SU-DHL-6 (cell line): ENCODE measurements around the gene EIF2AK3.
A peak's percentile ranks its signal among the peaks of the same experiment; 100 is the strongest.

Experiments used
- H2AFZ ChIP-seq: fragments of 200-600 bp; sonication (generic); 2 replicates; pipeline ENCODE4 v1.6.1; 2014; ENCODE audit warnings: low read depth, mild to moderate bottlenecking, moderate library complexity, mixed read lengths, antibody characterized with exemption, low read length; ENCODE audit not compliant: severe bottlenecking
- H3F3A ChIP-seq: fragments of 200-600 bp; shearing (Covaris generic); 2 replicates; pipeline ENCODE4 v1.6.0; 2016; ENCODE audit warnings: antibody characterized with exemption, mild to moderate bottlenecking; ENCODE audit not compliant: insufficient read depth
- H3K27ac ChIP-seq: fragments of 200-600 bp; sonication (generic); 2 replicates; pipeline ENCODE4 v1.5.1; 2016; ENCODE audit warnings: low read depth, mild to moderate bottlenecking, low read length, moderate library complexity, mixed read lengths
- H3K27me3 ChIP-seq: fragments of 200-600 bp; sonication (generic), shearing (Covaris generic); 2 replicates; pipeline ENCODE4 v1.6.0; 2014; ENCODE audit warnings: mild to moderate bottlenecking, low read length
- H3K36me3 ChIP-seq: fragments of 200-600 bp; sonication (generic); 2 replicates; pipeline ENCODE4 v1.6.1; 2014; ENCODE audit warnings: mild to moderate bottlenecking, low read length, mixed read lengths
- H3K4me2 ChIP-seq: fragments of 300-600, 200-600 bp; shearing (Covaris generic), sonication (generic); 2 replicates; pipeline ENCODE4 v1.6.0; 2014; ENCODE audit warnings: low read length, low read depth, mild to moderate bottlenecking; ENCODE audit not compliant: poor library complexity, severe bottlenecking
- H3K4me3 ChIP-seq: fragments of 200-600 bp; sonication (generic); 2 replicates; pipeline ENCODE4 v1.5.1; 2014; ENCODE audit warnings: antibody characterized with exemption, low read length, mild to moderate bottlenecking, mixed read lengths; ENCODE audit not compliant: insufficient read depth, poor library complexity, severe bottlenecking
- H3K79me2 ChIP-seq: fragments of 200-600 bp; sonication (generic); 2 replicates; pipeline ENCODE4 v1.6.1; 2014; ENCODE audit warnings: mild to moderate bottlenecking, low read length, moderate library complexity; ENCODE audit not compliant: insufficient read depth
- H3K9ac ChIP-seq: fragments of 200-600 bp; sonication (generic); 2 replicates; pipeline ENCODE4 v1.7.0; 2014; ENCODE audit warnings: mild to moderate bottlenecking, low read length
- H3K9me2 ChIP-seq: fragments of 200-600 bp; sonication (generic); replicated peaks from 2 replicates; pipeline ENCODE4 v1.6.1; 2014; ENCODE audit warnings: low read length; ENCODE audit not compliant: insufficient read depth
- H3K9me3 ChIP-seq: fragments of 200-600 bp; sonication (generic); 2 replicates; pipeline ENCODE4 v1.6.1; 2014; ENCODE audit warnings: low read length, mixed read lengths; ENCODE audit not compliant: insufficient read depth
- H4K20me1 ChIP-seq: fragments of 200-600 bp; sonication (generic); 2 replicates; pipeline ENCODE4 v1.6.1; 2014; ENCODE audit warnings: low read depth, mild to moderate bottlenecking, antibody characterized with exemption, low read length, moderate library complexity, mixed read lengths
- CTCF ChIP-seq: fragments of 200-600 bp; sonication (generic); IDR thresholded peaks from one replicate; pipeline ENCODE4 v1.5.1; 2017; ENCODE audit warnings: antibody characterized with exemption, mild to moderate bottlenecking, low read length, moderate library complexity; ENCODE audit not compliant: insufficient read depth, poor library complexity, severe bottlenecking
- EZH2phosphoT487 ChIP-seq: fragments of 200-600 bp; sonication (generic), shearing (Covaris generic); conservative IDR thresholded peaks from 2 replicates; pipeline ENCODE4 v1.6.1; 2018; ENCODE audit warnings: mild to moderate bottlenecking, antibody characterized with exemption, low read length, moderate library complexity, mixed read lengths

EIF2AK3 gene

GRCh38 chr2:88669482-88670214 is 42.4 kb upstream of the EIF2AK3 start:
- no peak overlapping the region for H3K9ac ChIP-seq
- no peak overlapping the region for H3K27ac ChIP-seq
- no peaks in the 10 kb centered on the region for H3K27me3 ChIP-seq
- no peak overlapping the region for H3K4me3 ChIP-seq
- no peaks in the 10 kb centered on the region for H3K79me2 ChIP-seq
- H3K9me2 ChIP-seq: no peaks in the 10 kb centered on the region
- H2AFZ ChIP-seq: no peak overlapping the region
- H4K20me1 ChIP-seq: no peaks in the 10 kb centered on the region
- H3K9me3 ChIP-seq: no peaks in the 10 kb centered on the region
- no peaks in the 10 kb centered on the region for H3F3A ChIP-seq
- TF ChIP-seq CTCF (peak; percentile 54), EZH2phosphoT487 (no peak)
- H3K36me3 ChIP-seq: no peaks in the 10 kb centered on the region
- no peak overlapping the region for H3K4me2 ChIP-seq

GRCh38 chr2:88668862-88669261 is 41.6 kb upstream of the EIF2AK3 start:
- H3K9ac ChIP-seq: no peak overlapping the region
- no peaks in the 10 kb centered on the region for H3K27me3 ChIP-seq
- H3K9me2 ChIP-seq: no peaks in the 10 kb centered on the region
- H4K20me1 ChIP-seq: no peaks in the 10 kb centered on the region
- H3K27ac ChIP-seq: no peak overlapping the region
- H3K4me2 ChIP-seq: no peak overlapping the region
- no peak overlapping the region for H2AFZ ChIP-seq
- H3K9me3 ChIP-seq: no peaks in the 10 kb centered on the region
- H3K36me3 ChIP-seq: no peaks in the 10 kb centered on the region
- no peaks in the 10 kb centered on the region for H3K79me2 ChIP-seq
- no peaks in the 10 kb centered on the region for H3F3A ChIP-seq
- TF ChIP-seq CTCF (no peak), EZH2phosphoT487 (no peak)
- H3K4me3 ChIP-seq: no peak overlapping the region

GRCh38 chr2:88667219-88667618 is 40.0 kb upstream of the EIF2AK3 start:
- Histone ChIP-seq H3F3A (no peaks in the 10 kb centered on the region), H3K9ac (no peak overlapping the region), H3K9me2 (no peaks in the 10 kb centered on the region), H3K4me3 (no peak overlapping the region), H2AFZ (no peak overlapping the region), H3K4me2 (no peak overlapping the region), H3K27ac (no peak overlapping the region), H4K20me1 (no peaks in the 10 kb centered on the region), H3K36me3 (no peaks in the 10 kb centered on the region), H3K27me3 (no peaks in the 10 kb centered on the region), H3K79me2 (no peaks in the 10 kb centered on the region), H3K9me3 (no peaks in the 10 kb centered on the region)
- TF ChIP-seq CTCF (peak; percentile 10), EZH2phosphoT487 (no peak)
